NB4 (cell line): Measurements from ENCODE around the gene GYPE.
"Not testable (repeated sequence)": the region's sequence is repeated elsewhere in the genome, so short reads cannot be mapped to it uniquely, and the experiment has no call there.

Experiments used
- MYC ChIP-seq: IDR thresholded peaks from 2 replicates; pipeline ENCODE4 v1.6.1; 2011; ENCODE audit warnings: low read depth, low read length
- POLR2A ChIP-seq: IDR thresholded peaks from 2 replicates; pipeline ENCODE4 v1.6.1; 2011; ENCODE audit warnings: mild to moderate bottlenecking; ENCODE audit not compliant: insufficient read length; ENCODE audit errors: extremely low read depth
- TF ChIP-seq, protein P1 (sequence below): IDR thresholded peaks from one replicate; pipeline ENCODE4 v1.5.1; 2012; ENCODE audit warnings: low read depth, low read length

DNA sequence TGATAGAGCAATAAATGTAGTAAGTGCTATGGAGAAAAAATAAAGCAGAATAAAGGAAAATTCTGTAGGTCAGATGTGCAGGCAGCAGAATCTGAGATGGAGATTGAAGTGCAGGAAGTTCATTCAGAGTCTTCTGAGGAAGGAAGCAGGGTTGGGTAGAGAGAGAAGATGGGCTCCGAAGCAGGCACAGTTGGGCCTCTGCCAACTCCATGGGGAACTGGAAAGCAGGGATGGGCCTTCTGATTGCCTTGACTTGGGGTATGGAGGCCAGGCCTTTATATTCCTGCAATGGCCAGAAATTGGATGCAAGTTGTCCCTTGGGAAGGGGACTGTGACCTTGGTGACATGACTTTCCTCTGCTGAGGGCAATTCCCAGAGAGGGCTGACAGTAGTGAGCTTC is 42.6 kb downstream of the GYPE start:
- not testable (repeated sequence) for TF ChIP-seq MYC, POLR2A
- TF ChIP-seq, protein P1, sequence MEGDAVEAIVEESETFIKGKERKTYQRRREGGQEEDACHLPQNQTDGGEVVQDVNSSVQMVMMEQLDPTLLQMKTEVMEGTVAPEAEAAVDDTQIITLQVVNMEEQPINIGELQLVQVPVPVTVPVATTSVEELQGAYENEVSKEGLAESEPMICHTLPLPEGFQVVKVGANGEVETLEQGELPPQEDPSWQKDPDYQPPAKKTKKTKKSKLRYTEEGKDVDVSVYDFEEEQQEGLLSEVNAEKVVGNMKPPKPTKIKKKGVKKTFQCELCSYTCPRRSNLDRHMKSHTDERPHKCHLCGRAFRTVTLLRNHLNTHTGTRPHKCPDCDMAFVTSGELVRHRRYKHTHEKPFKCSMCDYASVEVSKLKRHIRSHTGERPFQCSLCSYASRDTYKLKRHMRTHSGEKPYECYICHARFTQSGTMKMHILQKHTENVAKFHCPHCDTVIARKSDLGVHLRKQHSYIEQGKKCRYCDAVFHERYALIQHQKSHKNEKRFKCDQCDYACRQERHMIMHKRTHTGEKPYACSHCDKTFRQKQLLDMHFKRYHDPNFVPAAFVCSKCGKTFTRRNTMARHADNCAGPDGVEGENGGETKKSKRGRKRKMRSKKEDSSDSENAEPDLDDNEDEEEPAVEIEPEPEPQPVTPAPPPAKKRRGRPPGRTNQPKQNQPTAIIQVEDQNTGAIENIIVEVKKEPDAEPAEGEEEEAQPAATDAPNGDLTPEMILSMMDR = not testable (repeated sequence)
